ENCODE measurements around the gene NUDT5. TPM values are rescaled to one million over a fixed set of nuclear protein-coding genes. Genes with fewer than 3 reads are reported as not detected.

Gene NUDT5
- total RNA-seq, 1 experiment from 2014 or later: 117 TPM

DNA sequence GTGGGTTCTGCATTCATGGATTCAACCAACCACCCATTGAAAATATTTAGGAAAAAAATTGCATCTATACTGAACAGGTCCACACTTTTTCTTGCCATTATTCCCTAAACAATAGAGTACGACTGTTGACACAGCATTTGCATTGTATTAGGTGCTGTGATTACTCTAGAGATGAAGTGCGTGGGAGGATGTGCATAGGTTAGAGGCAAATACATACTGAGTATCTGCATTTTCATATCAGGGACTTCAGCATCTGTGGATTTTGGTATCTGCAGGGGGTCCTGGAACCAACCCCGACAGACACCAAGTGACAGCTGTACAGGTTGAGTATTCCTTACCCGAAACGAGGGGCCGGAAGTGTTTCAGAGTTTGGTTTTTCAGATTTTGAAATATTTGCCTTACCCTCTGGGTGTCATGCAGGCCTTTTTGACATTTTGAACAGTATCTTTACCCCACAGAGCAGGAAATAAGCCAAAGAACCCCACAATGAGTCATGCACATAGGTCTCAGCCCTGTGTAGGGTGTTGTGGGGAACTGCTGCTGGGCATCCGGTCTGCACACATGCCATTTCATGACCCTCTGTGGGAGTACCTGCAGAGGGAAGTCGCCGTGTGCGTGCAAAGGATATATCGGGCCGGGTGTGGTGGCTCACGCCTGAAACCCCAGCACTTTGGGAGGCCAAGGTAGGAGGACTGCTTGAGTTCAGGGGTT is 14.5 kb downstream of the NUDT5 start:
- peaks cover 23 to 27% of the 10 kb centered on the region in 2 experiments for H3K4me1 Mint-ChIP-seq
- H3K27ac Mint-ChIP-seq: peak overlapping the region; percentile 48 to 95 (median 57); a peak in 5 of 7 replicates
- no peak overlapping the region for H2BK120ac ChIP-seq (ENCODE audit: low read depth, low read length, poor library complexity, severe bottlenecking)

More for the DNA sequence above, 14.5 kb downstream of the NUDT5 start:
- DNase-seq: no peak
- H4K20me1 ChIP-seq (ENCODE audit: control insufficient read depth, insufficient read depth, insufficient read length): no peaks in the 10 kb centered on the region
- peaks cover 9% of the 10 kb centered on the region; the same call in 1 of the 2 replicates for H3K4me1 ChIP-seq (ENCODE audit: insufficient read depth, low read length)
- no peak overlapping the region for H4K91ac ChIP-seq (ENCODE audit: insufficient read length, low read depth, low read length)
- H3K14ac ChIP-seq (ENCODE audit: insufficient read depth, low read length): no peak overlapping the region
- H3T11ph ChIP-seq (ENCODE audit: low read length): no peak overlapping the region
- no peak overlapping the region for H2BK20ac ChIP-seq (ENCODE audit: low read depth, low read length, poor library complexity, severe bottlenecking)
- no peak overlapping the region for H4K5ac ChIP-seq (ENCODE audit: insufficient read length, low read depth, low read length)
- H2BK5ac ChIP-seq (ENCODE audit: insufficient read length, low read length): no peak overlapping the region
- Mint-ChIP-seq H3K27me3 (ENCODE audit: low read depth) (no peaks in the 10 kb centered on the region), H3K9me3 (no peaks in the 10 kb centered on the region), H3K4me3 (no peak overlapping the region; a peak in 1 of 5 replicates), H3K36me3 (ENCODE audit: insufficient read depth in 1 of 3, low read depth in 3 of 3) (peaks cover 17 to 67% (median 42%) of the 10 kb centered on the region in 3 experiments)
- no peak overlapping the region for H2AFZ ChIP-seq (ENCODE audit: low read length)
- no peaks in the 10 kb centered on the region for H3K27me3 ChIP-seq (ENCODE audit: insufficient read depth, low read length)
- no peak overlapping the region for H3K23ac ChIP-seq (ENCODE audit: insufficient read length, low read depth, low read length)
- no peak overlapping the region for H3K4ac ChIP-seq (ENCODE audit: low read depth, low read length)
- TF ChIP-seq, protein P1, sequence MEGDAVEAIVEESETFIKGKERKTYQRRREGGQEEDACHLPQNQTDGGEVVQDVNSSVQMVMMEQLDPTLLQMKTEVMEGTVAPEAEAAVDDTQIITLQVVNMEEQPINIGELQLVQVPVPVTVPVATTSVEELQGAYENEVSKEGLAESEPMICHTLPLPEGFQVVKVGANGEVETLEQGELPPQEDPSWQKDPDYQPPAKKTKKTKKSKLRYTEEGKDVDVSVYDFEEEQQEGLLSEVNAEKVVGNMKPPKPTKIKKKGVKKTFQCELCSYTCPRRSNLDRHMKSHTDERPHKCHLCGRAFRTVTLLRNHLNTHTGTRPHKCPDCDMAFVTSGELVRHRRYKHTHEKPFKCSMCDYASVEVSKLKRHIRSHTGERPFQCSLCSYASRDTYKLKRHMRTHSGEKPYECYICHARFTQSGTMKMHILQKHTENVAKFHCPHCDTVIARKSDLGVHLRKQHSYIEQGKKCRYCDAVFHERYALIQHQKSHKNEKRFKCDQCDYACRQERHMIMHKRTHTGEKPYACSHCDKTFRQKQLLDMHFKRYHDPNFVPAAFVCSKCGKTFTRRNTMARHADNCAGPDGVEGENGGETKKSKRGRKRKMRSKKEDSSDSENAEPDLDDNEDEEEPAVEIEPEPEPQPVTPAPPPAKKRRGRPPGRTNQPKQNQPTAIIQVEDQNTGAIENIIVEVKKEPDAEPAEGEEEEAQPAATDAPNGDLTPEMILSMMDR (conservative IDR thresholded peaks at IDR 0.05): no peak
- H3K23me2 ChIP-seq (ENCODE audit: insufficient read length, low read depth, low read length, poor library complexity, severe bottlenecking): no peaks in the 10 kb centered on the region
- no peak overlapping the region for H3K56ac ChIP-seq (ENCODE audit: insufficient read length, low read depth, low read length)
- H3K9ac ChIP-seq (ENCODE audit: extremely low read depth, insufficient read length, low read length): no peak overlapping the region
- no peak overlapping the region for H2BK15ac ChIP-seq (ENCODE audit: low read depth, low read length)
- H3K4me2 ChIP-seq (ENCODE audit: insufficient read depth, insufficient read length, low read length): peak overlapping the region; percentile 24
- no peak overlapping the region for H2BK12ac ChIP-seq (ENCODE audit: insufficient read length, low read depth, low read length)
- no peak overlapping the region for H3K18ac ChIP-seq (ENCODE audit: insufficient read length, low read depth, low read length)
- no peaks in the 10 kb centered on the region for H3K9me3 ChIP-seq (ENCODE audit: control insufficient read depth, low read depth, low read length)
- no peaks in the 10 kb centered on the region for H3K79me2 ChIP-seq (ENCODE audit: insufficient read depth, low read length)
- H2AK5ac ChIP-seq (ENCODE audit: insufficient read length, low read length): no peak overlapping the region
- H3K79me1 ChIP-seq (ENCODE audit: insufficient read depth, low read depth, low read length, poor library complexity, severe bottlenecking): no peaks in the 10 kb centered on the region
- H4K8ac ChIP-seq (replicated peaks; ENCODE audit: insufficient read length, low read depth, low read length): no peak overlapping the region
- no CpG with 5 or more reads among the region's 13 CpGs for WGBS (ENCODE audit: extremely low coverage, insufficient read length, low lambda C conversion rate)
- peak overlapping the region; percentile 14 for H3K27ac ChIP-seq (ENCODE audit: insufficient read length, low read depth, low read length)

Data from H9 (cell line).